ENCODE measurements around the gene ERAL1.

- TF ChIP-seq FOXM1 (IDR thresholded peaks at IDR 0.05; ENCODE audit: borderline replicate concordance) (no peak), FOXA1 (IDR thresholded peaks at IDR 0.05) (no peak), FOXK2 (IDR thresholded peaks at IDR 0.05) (no peak), SUZ12 (IDR thresholded peaks at IDR 0.05) (no peak)
Observed at GRCh38 chr17:28892024-28892423, 37.2 kb downstream of the ERAL1 start.
